SK-N-DZ (cell line): Measurements from ENCODE around the gene NDP. TPM values are rescaled to one million over a fixed set of nuclear protein-coding genes. Genes with fewer than 3 reads are reported as not detected.

Experiments
- DNase-seq: peaks from one replicate; pipeline ENCODE4 v3.0.0-alpha.2; 2015; ENCODE audit warnings: low spot score
- polyA plus RNA-seq, 2 experiments: library from polyadenylated mRNA; depleted of rRNA; stranded (reverse); fragments of >200 nt; gene quantifications; 2 replicates each; pipeline ENCODE4 v1.2.3, GENCODE V29; 2014

Gene NDP, protein sequence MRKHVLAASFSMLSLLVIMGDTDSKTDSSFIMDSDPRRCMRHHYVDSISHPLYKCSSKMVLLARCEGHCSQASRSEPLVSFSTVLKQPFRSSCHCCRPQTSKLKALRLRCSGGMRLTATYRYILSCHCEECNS
- polyA plus RNA-seq (2014; cell fraction: cytosol; rRNA removed): not detected in 2 replicates
- not detected in 2 replicates for polyA plus RNA-seq (2014; cell fraction: nucleus; rRNA removed)

GRCh38 chrX:43973249-43974099, at the start of gene NDP:
TSS of gene NDP (minus strand) at chrX:43973390. CDS start at chrX:43958645, 14,745 bp downstream.
- no peak for DNase-seq

- DNase-seq: no peak
Measured at GRCh38 chrX:44022964-44023363, 49.8 kb upstream of the NDP start.

- no peak for DNase-seq
Measured at GRCh38 chrX:44020693-44021092, 47.5 kb upstream of the NDP start.

- no peak for DNase-seq
Measured at GRCh38 chrX:44019911-44020310, 46.7 kb upstream of the NDP start.

GRCh38 chrX:44017676-44018075, 44.5 kb upstream of the NDP start:
- no peak for DNase-seq

DNA sequence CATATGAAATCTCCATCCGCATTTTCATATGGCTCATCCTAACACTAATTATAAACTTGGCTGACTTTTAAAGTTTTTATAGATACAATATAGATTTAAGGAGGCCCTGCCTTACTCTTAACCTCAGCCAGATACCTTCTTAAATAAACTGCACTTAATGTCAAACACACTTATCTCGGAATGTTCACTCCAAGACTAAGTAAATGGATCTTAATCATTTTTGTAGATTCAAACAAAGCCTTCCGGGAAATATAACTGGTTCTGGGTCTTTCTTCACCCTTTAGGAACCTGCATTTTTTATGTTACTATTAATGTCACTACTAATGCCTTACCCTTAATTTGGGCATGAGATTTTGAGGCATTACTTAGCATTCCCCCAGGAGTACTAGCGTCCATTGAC, 43.7 kb upstream of the NDP start:
- DNase-seq: no peak

GRCh38 chrX:44012484-44013096, 39.4 kb upstream of the NDP start:
- no peak for DNase-seq

DNA sequence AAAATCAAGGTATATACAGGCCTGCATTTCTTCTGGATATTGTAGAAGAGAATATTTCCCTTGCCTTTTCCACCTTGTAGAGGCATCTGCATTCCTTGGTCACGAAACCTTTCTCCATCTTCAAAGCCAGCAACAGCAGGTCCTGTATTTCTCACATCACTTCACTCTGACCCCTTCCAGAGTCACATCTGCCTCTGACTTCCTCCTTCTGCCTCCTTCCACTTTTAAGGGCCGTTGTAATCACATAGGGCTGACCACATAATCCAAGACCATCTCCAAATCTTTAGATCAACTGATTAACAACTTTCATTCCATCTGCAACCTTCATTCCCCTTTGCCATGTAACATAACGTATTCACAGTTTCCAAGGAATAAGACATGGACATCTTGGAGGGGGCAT, 38.3 kb upstream of the NDP start:
- no peak for DNase-seq

- no peak for DNase-seq
Measured at GRCh38 chrX:44010626-44011025, 37.4 kb upstream of the NDP start.

DNA sequence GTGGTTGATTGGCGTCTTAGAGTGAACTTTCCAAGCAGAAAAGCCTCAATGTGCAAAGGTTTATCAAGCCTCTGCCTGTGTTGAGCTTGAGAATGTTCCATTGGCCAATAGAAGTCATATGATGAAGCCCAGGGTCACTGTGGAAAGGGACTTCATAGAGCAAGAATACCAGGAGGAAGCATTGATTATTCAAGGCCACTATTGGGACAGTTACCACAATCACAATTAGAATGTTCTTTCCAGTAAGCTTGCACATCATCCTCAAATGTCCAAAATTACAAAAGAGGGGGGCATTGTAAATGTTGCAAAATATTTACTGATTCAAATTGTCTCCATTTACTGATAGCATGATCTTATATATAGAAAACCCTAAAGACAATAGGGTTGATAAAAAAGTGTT, 32.9 kb upstream of the NDP start:
- DNase-seq: no peak

- no peak for DNase-seq
Measured at GRCh38 chrX:44003975-44004374, 30.8 kb upstream of the NDP start.

DNA sequence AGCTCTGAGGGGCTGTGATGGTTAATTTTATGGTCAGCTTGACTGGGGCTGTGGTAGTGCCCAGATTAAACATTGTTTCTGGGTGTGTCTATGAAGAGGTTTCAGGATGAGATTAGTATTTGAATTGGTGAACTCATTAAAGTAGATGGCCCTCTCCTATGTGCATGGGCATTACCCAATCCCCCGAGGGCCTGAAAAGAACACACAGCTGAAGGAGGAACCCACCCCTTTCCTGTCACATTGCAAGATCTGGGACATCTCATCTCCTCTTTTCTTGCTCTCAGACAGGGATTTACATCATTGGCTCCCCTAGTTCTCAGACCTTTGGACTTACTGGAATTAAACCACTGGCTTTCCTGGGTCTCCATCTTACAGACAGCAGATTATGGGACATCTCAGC, 29.4 kb upstream of the NDP start:
- DNase-seq: no peak

DNA sequence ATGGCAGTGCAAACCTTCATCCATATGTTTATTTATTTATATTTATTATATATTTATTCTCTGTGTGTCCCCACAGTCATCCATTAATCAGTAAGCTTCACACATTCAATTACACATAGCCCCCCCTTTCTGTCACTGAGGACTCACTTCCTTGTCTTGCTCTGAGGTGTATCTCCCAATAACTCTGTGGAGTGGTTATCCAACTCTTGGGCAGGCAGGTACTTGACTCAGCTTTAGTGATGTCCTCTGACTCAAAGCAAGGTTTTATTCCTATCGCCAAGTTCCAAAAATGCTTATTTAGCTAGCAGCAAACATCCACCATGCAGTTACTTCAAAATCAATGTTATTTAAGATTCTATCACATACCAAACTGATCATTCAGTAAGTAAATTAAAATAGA, 25.2 kb upstream of the NDP start:
- DNase-seq: no peak

GRCh38 chrX:43996491-43996890, 23.3 kb upstream of the NDP start:
- no peak for DNase-seq

- no peak for DNase-seq
Measured at GRCh38 chrX:43986083-43986482, 12.9 kb upstream of the NDP start.

DNA sequence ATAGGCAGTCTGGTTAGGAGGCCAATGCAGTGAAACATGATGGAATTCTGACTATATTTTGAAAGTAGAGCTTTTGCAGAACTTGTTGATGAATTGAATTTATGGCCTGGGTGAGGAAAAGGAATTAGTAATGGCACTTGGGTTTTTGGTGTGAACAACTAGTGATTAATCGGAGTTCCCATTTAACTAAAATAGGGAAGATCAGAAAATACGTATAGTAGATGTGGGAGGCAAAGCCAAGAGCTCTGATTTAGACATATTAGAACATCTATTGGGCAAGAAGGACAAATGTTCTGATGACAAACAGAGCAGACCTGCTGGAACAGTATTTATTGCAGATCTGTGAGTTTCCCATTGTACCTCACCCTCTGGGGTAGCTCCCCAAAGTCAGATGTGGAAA, 12.3 kb upstream of the NDP start:
- DNase-seq: no peak

- DNase-seq: no peak
Measured at GRCh38 chrX:43978226-43978625, 5.0 kb upstream of the NDP start.

GRCh38 chrX:43976205-43976604, 3.0 kb upstream of the NDP start:
- no peak for DNase-seq

GRCh38 chrX:43975796-43976195, 2.6 kb upstream of the NDP start:
- no peak for DNase-seq

GRCh38 chrX:43974741-43975465, 1.7 kb upstream of the NDP start:
- no peak for DNase-seq

GRCh38 chrX:43974100-43974475, 898 bp upstream of the NDP start:
- no peak for DNase-seq
